ENCODE measurements around the gene TMEM158.

Gene TMEM158

DNA sequence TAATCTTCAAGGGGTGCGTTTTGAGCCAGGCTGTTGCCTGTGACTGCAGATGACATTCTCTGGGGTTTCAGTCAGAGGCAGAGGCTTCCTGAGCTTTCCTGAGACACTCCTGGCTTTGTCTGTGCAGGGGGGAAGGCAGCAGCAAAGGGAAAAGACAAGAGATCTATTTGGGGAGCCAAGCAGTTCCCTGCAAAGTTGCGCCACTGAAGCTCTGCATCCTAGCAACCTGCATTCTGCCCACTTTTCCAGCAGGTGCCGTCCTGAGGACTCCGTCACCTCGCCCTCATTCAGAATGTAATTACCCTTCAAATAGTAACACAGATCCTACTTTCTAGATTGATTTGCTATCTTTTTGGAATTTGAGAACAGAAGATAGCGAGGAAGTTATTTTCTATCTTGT, 1.9 kb upstream of the TMEM158 start:
- DNase-seq, result no peak

DNA sequence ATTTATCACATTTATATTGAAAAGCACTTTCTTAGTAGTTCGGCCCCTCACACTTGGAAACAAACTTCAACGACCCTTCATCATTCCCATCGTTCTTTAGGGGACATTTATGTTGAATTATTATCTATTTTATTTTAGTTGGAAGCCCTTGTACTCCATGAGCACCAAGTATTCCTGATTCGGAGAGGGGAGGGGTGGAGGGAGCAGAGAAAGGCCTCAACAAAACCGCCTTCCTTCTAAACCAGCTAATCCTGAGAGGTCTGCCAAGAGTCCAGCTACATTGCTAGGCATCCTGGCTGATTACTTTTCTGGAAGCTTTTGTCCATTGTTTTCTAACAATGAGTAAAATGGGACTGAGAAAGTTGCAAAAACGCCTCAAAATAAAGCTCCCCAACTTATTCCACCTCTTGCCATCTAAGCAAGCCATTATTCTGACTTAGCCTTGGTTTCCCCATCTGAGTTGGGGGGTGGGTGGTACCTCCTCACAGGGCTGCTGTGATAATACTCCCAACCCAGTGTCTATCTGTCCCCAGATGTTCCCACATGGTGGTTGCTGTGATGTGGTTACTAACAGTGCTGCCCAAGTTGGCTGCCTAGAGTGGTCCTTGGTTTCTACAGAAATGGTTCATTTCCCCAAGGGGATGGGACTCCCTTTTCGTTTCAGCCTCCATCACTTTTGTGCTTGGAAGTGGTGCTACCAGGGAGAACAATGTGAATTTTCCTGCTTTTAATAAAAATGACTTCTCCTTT, 1.2 kb upstream of the TMEM158 start:
- DNase-seq, result no peak

DNA sequence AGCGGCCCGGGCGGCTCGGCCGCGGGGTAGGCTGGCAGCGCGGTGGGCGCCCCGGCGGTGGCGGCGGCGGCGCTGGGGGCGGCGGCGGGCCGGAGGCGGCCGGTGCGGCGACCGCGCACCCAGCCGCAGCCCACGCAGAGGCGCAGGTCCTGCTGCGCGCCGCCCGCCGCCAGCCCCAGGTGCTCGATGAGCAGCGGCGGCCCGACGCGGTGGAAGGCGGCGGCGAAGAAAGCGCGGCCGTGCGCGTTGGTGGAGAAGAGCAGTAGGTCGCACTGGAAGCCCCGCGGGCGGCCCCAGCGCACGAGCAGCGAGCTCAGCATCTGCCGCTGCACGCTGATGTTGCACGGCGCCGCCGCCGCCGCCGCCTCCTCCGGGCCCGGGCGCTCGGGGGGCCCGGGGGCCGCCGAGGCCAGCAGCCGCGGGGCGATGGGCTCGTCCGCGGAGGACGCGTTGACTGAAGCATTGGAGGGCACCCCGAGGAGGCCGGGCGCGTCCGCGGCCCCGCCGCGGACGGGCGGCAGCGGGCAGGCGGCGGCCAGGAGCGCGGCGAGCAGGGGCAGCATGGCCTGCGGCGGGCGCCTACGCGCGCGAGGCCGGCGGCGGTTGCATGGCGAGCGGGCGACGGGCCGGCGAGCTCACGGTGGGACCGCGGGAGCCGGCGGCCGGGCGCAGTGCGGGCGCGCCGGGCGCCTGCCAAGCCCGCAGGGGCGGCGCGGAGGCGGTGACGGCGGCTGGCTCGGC, 452 bp downstream of the TMEM158 start:
- DNase-seq, result no peak

DNA sequence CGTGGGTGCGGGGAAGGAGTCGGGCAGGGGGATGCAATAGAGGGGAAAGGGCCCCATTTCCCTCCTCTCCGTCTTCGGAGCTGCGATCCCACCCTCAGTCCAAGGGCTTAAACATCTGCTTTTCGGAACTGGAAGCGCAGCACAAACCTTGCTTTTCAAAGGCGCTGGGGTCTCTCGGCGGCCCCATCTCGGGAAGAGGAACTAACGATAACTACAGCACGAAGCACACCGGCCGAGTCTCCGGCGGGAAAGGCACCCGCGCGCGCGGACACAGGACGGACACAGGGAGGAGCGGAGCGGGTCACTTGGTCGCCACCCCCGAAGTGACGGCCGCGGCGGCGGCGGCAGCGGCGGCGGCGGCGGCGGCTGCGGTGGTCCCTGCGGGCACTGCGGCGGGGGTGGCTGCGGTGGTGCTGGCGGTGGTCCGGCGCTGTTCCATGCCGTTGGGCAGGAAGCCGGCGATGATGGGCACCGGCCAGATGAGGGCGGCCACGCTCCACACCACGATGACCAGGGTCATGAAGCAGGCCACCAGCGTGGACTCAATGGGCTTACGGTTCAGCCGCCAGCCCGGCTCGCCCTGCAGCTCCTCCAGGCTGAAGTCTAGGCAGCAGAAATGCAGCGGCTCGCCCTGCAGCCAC, 1.1 kb downstream of the TMEM158 start:
- DNase-seq, result peak; percentile 16

DNA sequence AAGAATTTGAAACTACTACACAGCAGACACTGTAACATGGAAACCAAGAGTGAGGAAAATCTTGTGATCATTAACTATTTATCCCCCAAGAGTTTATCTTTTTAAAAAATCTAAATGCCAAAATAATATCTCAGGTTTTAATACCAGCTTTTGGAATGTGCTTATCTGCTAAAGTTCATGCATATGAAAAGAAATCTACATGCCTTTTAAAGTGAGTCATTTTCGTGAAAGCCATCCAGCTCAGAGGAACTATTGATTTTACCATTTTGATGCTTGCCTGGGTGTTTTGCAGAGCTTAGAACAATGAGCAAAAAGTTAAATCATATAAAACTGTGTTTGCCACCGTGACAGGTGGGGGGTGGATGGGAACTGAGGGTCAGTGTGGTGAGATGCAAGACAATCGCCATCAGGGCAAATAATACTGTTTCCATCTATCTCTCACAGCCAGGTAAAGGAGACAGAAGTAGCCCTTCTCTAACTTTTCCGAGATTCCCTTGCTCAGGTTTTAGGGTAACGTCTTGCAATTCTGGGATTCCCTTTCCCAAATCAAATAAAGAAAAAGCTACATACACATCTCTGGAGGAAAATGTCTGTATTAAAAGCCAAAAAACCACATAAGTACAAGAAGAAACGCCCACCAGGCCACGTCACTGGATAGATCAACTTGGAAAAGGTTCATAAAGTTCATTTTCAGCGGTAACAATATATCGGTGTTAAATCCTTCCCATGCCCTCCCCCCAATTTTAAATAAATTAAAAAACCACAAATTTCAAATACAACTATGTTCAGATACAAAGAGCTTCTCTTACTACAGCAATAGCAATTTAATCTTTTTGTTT, 2.0 kb downstream of the TMEM158 start:
- no peak for DNase-seq

DNA sequence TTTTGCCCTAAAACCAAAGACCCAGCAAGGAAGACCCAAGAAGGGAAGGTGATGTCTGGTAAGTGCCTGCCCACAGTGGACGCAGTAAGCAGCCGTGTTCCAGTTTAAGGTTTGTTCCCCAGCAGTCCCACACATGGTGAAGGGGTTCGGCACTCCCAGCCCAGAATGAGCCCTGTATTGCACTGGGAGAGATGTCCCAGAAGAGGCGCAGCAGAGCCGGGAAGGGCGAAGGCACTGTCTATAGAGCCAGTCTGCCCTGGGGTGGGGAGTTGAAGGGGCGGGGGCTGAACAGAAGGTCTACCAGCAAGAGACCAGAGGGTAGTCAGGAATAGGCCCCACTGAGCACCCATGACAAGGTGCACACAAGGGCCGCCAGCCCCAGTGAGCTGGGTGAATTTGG, 6.4 kb downstream of the TMEM158 start:
- no peak for DNase-seq

DNA sequence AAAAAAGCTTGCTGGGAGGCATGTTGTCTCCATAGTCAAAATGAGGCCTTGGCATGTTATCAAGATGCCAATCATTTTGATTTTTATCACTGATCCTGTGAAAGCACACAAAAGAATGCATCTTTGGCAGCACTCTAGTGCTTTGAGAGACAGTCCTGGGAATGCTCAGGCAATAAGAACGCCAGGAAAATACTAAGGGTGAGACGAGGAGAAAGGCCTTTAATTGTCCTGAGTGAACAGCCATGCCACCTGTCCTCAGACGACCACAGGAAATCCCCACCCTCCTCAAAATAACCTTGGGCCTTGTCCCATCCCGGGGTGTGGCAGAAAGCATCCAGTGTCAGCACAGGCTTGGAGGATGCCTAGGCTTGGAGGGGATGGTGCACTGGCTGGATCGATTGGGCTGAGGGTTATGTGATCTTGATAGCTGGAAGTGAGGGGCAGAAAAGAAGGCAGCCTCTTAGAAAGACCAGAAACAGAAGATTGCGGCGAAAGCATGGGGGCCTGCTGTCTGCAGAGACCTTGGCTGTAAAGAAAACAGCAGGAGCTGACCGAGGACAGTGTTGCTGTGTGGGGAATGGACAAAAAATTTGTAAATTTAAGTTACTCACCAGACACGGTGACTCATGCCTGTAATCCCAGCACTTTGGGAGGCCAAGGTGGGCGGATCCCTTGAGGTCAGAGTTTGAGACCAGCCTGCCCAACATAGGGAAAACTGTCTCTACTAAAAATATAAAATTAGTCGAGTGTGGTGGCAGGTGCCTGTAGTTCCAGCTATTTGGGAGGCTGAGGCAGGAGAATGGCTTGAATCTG, 7.3 kb downstream of the TMEM158 start:
- no peak for DNase-seq

DNA sequence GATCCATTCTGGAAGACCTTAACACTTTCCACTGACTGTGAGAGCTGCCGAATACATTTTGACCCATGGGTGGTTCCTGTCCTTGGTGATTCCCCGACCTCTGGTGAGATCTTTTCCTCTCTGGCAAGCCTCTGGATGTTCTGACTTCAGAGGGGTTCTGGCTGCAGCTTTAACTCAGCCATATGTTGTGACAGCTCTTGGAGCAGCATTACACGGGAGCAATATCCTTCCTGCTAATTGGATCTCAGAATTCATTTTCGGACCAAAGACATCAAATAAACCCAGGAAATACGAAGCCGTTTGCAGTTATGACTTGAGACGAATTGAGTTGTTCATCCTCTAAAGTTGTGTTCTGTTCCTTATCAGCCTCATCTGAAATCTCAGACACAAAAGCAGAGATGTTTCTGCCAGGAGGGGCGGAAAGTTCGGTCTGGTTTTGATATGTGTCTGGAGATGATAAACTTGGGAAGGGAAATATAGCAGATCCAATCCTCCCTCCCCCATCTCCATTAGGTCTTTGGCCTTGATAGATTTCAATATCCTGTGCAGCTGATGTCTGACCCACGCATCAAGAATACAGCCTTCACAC, 10.0 kb downstream of the TMEM158 start:
- DNase-seq, result no peak

DNA sequence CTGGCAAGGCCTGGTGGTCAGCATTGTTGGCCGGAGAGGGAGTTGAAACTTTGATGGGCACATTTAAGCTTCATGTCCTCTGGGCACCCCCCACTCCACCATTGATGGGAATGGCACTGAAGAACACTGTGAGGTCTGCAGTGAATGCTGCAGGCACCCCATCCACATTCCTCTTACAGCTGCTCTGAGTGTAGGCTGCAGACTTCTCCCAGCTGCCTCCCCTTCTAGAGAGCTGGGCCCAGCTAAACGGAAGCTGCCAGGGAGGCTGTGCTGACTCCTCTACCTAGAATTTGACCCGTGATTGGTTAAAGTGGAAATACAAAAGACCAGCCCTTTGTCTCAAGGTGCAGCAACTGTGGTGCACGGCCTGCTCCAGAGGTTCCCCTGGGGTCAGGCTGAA, 10.6 kb downstream of the TMEM158 start:
- DNase-seq, result no peak

DNA sequence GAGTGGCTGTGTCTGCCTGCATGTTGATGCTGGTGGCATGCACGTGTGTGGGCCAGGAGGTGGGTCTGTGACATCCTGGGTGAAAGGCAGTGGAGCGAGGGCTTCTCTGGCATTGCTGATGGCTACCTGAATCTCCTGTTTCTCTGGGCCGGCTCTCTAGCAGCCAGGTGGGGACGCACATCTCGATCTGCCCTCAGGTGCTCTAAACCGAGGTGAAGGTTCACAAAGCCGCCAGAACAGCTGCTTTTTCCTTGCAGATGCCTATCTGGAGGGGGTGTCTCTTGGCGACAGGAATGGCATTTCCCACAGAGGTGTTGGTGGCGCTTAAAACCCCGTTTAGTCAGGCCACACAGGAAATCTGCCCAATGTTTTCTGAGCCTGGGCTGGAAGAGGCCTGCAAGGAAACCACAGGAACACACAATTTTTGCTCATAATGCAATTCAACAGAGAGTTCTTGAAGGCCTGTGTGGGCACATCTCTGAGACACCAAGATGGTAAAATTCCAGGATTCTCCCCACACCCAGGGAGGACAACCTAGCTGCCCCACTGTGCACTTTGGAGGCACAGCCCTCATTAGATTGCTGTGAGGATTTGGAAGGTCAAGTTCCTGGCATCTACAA, 11.9 kb downstream of the TMEM158 start:
- no peak for DNase-seq

DNA sequence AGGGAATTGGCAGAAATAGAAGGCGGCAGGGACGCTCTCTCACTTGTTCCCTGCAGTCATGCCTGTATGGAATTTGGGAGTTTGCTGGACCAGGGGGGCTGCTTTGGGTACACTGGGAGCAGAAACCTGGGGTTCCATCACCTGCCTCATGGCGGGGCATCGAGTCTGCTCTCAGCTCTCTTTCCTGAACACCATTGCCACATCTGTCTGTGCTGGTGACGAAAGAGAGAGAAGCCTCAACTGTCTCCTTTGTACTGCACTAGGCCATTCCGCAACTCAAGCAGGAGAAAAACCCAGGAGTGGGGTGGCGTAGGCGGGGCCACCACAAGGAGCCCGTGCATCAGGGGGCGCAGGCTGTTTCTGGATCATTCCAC, 14.0 kb downstream of the TMEM158 start:
- no peak for DNase-seq

DNA sequence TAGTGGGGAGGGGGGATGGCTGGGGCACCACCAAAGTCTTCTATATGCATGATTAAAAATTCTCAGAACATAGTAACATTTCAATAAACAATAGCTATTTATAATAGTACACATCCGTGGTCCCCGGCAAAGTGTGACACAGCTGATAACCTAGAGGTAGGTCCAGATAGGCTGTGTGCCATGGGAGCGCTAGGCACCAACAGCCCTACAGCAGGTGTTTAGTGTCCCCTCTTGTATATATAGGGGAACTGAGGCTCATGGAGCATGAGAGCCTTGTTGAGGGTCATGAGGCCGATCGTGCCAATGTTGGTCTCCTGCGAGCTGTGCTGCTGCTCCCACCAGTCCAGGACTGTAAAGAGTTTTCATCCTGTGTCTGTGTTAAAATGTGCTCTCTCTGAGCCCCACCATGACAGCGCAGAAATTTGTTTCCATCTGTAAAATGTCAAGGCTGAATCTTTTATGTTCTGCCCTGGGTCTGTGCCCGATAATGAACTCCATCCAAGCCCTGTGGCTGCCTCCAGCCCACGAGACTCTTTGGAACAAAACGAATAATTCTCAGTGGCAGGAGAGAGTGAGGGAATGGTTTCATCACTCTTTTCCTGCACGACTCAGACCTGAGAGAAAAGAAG, 14.5 kb downstream of the TMEM158 start:
- no peak for DNase-seq

DNA sequence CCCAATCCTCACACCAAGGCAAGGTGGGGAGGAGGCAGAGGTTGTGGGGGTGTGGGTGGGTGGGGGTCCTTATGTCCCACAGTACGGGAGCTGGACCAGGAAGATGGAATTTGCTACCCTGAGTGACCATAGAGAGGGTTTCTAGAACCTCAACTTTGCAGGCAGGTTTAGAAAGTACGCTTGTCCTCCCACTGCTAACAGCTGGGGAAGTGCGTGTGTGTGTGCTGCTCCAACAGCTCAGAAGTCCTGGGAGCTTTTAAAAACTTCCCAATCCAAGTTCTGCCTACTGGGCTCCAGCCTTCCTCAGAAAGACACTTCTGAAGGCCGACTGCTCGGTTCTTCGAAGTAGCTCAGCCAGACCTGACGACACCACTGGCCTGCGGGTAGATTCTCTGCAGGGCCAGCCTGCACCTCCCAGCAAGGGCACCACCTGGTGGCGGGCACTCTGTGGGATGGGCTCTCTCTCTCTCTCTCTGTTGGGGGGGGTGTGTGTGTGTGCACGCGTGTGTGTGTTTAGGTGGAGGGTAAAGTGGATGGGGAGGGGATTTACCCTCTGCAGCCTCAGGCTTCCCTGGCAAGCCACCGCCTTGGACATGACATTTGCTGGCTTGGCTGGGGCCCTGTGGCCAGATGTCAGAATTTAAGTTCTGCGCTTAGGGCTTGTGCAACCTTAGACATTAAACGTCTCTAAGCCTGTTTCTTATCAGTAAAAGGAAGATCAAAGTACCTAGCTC, 15.6 kb downstream of the TMEM158 start:
- DNase-seq, result peak; percentile 20

DNA sequence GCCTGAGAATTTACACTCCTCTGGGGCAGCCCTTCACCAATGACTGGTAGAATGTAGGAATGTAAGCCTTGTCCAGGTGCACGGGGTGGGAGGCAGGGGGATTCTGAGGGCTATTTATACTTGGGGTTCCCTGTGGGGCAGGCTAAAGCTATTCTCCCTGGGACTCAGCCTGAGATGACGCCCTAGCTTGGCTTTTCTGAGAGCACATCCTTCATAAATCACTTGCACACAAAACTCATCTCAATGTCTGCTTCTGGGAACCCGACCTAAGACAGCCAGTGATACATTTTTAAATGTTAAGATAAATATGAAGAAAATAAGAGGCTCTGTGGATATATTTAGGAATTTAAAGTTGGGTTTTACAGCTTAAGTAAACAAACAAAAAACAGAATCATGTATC, 16.6 kb downstream of the TMEM158 start:
- DNase-seq, result no peak

DNA sequence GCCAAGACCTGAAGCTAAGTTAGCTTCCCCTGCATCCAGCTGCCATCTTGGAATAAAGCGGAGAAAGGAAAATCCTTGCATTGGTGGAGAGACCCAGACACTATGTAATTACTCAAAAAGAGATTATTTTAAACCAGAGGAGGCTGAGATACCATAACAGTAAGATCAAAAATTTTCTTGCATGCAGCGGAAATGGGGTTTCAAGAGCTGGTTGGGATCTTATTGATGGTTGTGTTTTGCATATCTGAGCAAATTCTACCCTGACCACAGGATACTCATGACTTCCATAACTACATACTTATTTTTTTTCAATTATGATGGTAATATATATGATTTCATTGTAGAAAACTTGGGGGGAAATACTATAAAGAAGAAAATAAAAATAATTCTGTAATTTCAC, 17.5 kb downstream of the TMEM158 start:
- no peak for DNase-seq

DNA sequence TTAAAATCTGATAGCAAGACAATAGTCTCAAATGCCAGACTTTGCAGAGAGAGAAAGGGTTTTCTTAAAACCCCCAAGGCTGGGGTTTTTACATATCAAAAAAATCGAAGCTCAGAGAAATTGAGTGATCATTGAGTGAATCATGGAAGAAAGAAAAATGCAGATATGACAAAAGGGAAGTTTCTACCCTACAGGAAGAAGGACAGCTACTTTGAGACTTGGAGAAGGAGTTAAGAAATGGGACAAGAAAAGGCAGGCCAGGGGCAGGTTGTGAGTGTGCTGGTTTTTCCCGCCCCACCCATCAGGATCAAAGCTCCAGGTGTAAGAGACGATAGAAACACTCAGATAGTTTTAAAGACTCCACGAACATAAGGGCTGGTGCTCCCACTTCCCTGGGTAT, 18.6 kb downstream of the TMEM158 start:
- no peak for DNase-seq

DNA sequence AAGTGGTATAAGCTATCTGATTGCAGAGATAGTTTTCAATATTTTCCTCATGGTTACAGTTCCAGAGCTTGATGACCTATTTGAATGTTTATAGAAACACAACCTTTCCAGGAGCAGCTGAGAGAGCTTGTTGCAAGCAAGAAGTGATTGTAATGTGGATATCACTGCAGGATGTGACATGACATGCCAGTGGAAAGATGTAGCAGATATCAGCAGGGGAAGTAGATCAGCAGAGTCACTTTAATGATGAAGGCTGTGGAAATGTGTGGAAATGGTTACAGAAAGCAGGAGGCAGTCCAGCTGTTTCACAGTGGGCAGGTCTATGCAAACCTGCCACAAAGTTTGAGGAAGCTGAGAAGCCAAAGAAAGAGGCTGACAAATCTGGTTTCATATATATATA, 21.0 kb downstream of the TMEM158 start:
- DNase-seq, result no peak

DNA sequence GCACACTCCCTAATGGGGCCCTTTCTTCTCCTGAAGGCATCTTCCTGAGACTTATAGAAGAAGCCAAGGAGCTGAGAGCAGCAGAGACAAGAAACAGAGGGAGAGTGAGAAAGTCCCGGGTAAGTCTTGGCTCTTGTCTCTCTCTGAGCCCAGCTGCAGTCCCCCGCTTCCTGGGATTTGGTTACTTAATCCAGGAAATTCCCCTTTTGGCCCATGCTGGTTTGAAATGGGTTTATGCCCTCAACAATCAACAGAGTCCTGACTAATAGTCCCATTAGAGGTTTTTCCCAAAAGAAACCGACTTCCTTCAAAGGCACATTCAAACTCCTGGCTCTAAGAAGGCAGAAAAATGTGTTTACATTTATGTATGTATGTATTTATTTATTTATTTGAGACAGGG, 22.0 kb downstream of the TMEM158 start:
- no peak for DNase-seq

DNA sequence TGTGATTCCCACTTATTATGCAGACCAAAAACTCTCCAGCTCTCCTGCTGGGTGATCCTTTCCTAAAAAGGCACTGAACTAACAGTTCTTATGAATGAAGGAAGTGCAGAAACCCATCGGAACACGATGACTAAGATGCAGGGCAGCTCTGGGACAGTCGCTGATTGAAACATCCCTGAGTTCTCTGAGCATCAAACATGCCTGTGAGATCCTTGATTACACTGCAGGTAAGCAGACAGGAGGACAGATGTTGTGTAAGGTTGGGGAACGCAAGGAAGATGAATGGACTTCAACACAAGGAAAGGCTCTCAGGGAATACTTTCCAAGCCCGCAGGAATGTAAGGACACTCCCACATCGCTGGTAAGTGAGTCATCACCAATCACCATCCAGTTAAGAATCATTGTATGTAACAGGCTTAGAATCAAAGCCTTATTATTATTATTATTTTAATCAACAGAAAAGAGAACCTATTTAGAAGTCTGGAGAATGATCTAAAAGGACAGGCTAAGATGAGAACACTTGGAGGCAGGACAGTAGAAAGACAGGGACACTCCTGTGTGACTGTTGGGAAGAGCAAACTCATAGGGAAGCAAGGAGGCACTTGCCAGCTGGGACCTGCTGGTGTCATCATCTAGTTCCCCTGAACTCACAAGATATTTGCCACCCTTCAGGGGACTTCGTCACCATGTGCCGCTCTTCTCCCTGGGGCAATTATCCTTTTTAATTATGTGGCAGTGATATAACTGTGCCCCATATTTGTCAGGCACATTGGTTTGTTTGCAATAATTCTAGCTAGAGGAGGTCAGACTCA, 26.0 kb downstream of the TMEM158 start:
- DNase-seq, result no peak
